ENCODE measurements around the gene TYRO3.

TYRO3 gene

DNA sequence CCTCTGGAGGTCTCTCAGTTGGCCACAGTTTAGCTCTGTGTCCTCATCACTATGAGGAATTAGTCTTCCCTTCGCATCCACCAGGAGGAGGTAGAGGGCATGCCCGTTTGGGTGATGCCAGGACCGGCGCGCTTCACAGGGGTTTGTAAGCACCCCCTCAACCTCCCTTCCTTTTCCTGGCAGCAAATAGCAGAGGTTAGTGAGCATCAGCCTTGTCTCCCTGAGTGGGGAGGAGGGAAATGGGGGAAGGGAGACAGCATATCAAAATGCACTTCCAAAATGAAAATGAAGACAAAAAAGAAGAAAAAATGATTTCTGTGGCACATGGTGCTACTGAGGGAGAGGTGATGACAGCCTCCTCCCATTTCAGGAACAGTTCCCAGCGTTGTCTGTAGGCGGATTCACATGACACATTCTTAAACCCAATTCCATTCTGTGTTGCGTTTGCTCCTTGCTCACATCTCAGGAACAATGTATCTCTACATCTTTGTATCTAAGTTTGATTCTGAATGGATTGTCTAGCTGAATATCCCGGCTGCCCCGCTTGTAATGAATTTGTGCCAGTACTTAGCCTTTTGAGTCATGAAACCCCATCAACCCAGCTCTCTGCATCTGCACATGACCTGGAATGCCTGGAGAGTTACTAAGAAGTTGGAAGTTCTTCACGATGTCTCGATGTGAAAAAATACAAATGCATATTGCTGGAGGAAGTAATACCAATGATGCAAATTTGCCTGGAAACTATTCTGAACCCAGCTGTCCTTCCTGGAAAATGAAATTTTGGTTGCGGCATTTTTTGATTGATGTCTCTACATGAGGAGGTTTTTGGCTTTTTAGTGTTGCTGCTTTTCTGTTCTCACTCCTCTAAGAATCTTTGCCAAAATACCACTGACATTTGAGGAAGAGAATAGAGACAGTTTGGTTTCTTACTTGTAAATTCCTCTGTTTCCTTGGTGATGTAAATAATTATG lies 45.2 kb downstream of the TYRO3 start:
- peak; percentile 80 for DNase-seq (ENCODE audit: low spot score)

DNA sequence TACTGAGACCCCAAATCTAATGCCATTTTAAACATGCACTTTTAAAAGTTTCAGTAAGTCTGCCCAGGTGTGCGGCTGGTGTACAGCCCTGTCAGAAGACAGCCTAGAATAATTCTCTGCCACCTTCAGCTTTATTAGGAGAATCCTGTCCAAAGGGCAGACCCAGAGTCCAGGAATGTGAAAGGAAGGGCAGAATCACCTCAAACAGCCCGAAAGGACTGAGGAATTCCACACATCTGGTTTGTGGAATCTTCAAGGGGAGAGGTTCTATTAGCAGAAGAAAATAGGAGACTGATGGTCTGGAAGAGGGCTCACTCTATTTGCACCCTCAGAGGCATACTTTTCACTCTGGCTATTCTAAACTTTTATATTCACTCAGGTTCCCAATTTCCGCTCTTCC lies 46.6 kb downstream of the TYRO3 start:
- DNase-seq (ENCODE audit: low spot score): no peak

- DNase-seq (ENCODE audit: low spot score): peak; percentile 95
These were observed 48.0 kb downstream of the TYRO3 start for GRCh38 chr15:41606997-41607396.

- DNase-seq (ENCODE audit: low spot score): no peak
These were observed 50.1 kb downstream of the TYRO3 start for GRCh38 chr15:41609123-41609522.

DNA sequence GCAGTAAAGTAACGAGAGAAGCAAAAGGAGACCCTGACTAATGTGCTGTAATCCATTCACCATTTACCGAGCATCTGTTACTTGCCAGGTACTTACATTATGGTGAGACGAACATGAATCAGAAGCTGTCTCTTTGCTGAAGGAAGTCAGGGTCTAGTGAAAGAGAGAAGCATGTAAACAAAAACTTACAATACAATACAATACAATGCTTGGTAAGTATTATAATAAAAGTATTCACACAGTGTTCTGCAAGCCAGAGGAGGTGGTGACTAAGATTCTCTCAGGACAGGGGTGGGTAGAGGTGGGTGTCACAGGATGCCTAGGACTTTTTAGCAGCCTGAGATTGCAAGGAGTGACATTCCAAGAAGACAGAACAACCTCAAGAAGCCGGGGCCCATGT lies 51.0 kb downstream of the TYRO3 start:
- DNase-seq (ENCODE audit: low spot score): no peak

- DNase-seq (ENCODE audit: low spot score): no peak
These were observed 61.7 kb downstream of the TYRO3 start for GRCh38 chr15:41620536-41621199.

- DNase-seq (ENCODE audit: low spot score): peak; percentile 87
These were observed 62.5 kb downstream of the TYRO3 start for GRCh38 chr15:41621200-41622193.

- no peak for DNase-seq (ENCODE audit: low spot score)
These were observed 63.9 kb downstream of the TYRO3 start for GRCh38 chr15:41622901-41623300.

DNA sequence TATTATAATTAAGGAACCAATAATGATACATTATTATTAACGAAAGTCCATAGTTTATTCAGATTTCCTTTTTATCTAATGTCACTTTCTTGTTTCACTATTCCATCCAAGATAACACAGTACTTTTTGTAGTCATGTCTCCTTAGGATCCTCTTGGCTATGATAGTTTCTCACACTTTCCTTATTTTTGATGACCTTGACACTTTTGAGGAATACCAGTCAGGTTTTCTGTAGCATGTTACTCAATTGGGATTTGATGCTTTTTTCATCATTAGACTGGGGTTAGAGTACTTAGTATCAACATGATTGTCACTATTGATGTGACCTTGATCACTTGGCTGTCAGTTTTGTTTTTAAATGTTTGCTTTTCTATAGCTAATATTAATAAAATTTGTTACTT lies 68.2 kb downstream of the TYRO3 start:
- no peak for DNase-seq (ENCODE audit: low spot score)

DNA sequence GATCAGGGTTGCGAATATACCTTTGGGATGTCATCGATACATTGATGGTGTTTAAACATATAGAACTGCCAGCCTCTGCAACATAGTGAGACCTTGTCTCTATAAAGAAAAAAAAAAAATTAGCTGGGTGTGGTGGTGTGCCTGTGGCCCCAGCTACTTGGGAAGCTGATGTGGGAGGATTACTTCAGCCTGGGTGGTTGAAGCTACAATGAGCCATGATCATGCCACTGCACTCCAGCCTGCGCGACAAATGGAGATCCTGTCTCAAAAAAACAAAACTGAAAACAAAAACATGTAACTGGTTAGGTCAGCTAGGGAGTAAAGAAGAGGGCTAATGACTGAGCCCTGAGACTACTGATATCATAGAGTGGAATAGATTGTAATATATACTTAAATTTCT lies 70.5 kb downstream of the TYRO3 start:
- no peak for DNase-seq (ENCODE audit: low spot score)

- DNase-seq (ENCODE audit: low spot score): no peak
These were observed 70.9 kb downstream of the TYRO3 start for GRCh38 chr15:41629883-41630282.

GRCh38 chr15:41630616-41631217 lies 71.7 kb downstream of the TYRO3 start:
- DNase-seq (ENCODE audit: low spot score): no peak

- no peak for DNase-seq (ENCODE audit: low spot score)
These were observed 73.0 kb downstream of the TYRO3 start for GRCh38 chr15:41631880-41632470.

Data from AG08395 (cell line).